GM18951 (cell line): ENCODE measurements around the gene PTPRN.
A peak's percentile ranks its signal among the peaks of the same experiment; 100 is the strongest.
"Not testable (repeated sequence)": the region's sequence is repeated elsewhere in the genome, so short reads cannot be mapped to it uniquely, and the experiment has no call there.

Experiments used
- POLR2A ChIP-seq: IDR thresholded peaks from 4 replicates; pipeline ENCODE4 v1.6.1; 2011; ENCODE audit warnings: mild to moderate bottlenecking; ENCODE audit not compliant: insufficient read length, insufficient read depth; ENCODE audit errors: extremely low read depth
- in situ Hi-C: fragments of 300-500 bp; cut with MboI; formaldehyde crosslinking; loops from one replicate; pipeline ENCODE4 v1.12.0; 2022; ENCODE audit warnings: low sequenced_read_pairs, mixed read lengths, inconsistent platforms; ENCODE audit not compliant: unreplicated experiment

Gene PTPRN

DNA sequence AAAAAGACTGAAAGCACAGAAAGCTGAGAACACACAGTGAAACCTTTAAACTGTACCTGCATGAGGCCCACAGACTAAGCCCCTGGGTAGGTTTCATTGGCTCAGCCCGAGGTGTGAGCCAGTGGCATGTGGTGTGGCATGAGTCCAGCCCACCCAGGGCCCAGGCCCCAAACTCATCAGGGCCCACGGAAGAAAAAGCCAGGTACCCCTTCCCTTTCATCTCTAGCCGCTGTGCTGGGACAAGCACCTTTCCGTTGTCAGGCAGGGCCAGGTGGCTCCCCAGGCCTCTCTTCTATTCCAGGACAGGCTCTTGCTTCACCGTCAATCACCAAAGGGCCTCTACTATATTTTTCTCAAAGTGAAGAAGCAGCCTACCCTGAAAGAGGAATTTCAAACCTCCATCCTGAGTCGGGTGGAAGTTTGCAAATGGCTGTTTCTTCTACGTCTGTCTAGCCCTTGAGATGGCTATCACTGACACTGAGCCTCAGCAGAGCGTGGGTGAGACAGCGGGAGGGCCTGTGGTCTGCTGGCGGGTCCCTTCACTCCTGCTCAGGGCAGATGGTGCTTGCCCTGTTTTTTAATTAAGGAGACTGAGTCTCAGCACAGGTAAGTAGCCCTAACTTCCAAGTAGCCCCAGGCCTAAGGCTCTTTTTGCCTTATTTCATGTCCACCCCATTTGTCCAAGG lies 21.5 kb downstream of the PTPRN start:
- no peak for TF ChIP-seq POLR2A
- in situ Hi-C loops: no loop called here

DNA sequence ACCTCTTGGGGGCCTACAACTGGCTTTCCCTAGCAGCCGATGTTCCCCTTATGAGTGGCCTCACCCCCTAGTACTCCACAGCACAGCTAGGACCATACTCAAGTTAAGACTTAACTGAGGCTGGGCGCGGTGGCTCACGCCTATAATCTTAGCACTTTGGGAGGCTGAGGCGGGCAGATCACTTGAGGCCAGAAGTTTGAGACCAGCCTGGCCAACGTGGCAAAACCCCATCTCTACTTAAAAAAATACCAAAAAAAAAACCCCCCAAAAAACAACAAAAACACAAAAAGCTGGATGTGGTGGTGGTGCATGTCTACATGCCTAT lies 22.1 kb downstream of the PTPRN start:
- in situ Hi-C loops: not testable (repeated sequence)

DNA sequence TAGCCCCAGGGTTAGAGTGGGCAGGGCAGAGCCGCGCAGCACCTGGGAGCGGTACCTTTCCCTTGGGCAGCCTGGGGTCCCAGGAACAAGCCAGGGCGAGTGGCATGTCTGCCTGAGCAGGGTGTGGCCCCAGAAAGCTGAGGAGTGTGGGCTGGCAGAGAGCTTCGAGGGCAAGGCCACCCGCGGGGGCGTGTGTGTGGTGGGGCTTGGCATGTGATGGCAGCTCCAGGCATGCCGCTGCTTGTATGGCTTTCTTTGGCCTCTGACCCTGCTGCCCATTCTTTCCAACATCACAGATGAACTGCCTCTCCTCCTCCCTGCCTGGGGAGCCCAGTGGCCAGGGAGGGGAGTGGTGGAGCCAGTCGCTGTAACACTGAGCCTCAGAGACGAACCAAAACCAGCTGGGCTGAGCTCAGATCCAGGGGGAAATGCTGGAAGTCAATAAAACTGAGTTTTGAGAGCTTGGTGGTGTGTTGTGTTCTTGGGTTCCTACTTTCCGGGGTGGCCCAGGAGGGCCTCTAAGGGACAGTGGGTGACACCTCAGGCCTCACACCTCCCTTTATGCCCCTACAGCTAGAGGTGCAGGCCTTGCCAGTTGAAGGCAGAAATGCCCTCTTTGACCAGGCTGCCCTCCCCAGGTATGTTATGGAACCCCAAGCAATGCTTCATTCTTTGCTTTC lies 22.6 kb downstream of the PTPRN start:
- TF ChIP-seq POLR2A: no peak
- in situ Hi-C loops: no loop called here

DNA sequence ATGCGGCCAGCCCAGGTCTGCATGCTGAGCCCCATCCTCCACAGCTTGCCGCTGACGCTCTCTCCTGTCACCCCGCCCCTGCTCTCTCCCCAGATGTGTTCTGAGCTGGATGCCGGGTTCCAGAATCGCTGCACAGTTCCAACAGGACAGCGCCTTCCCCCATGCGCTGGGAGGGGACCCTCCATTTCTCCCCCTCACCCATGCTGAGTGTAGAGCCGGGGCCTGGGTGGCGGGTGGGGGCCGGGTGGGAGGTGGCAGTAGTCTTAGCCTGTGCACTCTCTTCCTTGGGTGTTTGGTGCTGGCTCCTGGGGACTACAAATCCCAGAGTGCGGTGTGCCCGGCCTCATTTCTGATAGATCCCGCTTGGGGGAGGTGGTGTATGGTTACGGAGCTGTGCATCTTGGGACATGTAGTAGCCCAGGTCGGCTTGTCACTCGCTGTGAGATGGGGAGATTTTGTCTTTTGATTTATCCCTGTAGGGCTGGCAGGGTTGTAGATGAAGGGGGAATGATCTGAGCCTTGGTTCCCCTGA lies 23.2 kb downstream of the PTPRN start:
- no peak for TF ChIP-seq POLR2A
- in situ Hi-C loops: no loop called here

DNA sequence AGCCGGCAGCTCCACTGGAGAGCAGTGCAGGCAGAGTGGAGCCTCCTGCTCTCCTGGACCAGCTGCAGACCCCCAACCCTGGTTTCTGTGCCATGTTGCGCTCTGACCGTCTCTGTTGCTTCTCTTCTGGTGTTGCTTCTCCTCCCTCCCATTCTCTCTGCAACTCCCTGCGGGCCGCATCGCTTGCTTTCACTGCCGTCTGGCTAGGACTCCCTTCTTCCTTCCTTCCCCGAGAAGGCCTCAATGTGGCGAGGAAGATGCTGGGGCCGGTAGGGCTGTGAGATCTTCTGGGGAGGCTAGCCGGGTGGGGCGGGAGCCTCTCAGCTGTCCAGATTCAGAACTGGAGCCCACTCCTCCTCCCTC lies 23.8 kb downstream of the PTPRN start:
- no peak for TF ChIP-seq POLR2A

DNA sequence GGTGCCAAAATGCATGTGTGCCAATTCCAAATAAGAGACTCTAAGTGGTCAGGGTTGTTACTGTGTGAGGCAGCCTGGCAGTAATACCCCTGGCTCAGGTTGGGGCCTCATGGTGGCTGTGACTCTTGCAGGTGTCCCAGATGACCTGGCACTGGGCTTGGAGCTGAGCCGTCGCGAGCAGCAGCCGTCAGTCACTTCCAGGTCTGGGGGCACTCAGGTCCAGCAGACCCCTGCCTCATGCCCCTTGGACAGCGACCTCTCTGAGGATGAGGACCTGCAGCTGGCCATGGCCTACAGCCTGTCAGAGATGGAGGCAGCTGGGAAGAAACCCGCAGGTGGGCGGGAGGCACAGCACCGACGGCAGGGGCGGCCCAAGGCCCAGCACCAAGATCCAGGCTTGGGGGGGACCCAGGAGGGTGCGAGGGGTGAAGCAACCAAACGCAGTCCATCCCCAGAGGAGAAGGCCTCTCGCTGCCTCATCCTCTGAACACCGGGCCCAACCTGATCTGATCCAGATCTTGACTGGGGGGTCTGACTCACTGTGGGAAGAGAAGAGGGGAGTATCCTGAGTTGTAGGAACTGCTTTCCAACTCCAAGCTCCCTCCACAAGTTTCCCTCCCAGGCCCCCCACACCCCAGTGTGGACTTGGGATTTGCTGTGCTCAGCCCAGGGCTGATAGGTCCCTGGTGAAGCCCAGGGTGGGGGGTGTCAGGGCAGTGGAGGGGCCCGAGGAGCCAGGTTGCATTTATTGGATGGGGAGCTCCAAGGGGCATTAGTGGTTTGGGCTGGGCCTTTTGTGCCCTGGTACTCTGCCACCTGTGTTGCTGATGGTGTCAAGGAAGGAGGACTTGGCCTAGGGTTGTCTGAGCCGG lies 24.5 kb downstream of the PTPRN start:
- in situ Hi-C loops: no loop called here
- TF ChIP-seq POLR2A: no peak

More for the DNA sequence above, 23.8 kb downstream of the PTPRN start:
- in situ Hi-C loops: no loop called here

DNA sequence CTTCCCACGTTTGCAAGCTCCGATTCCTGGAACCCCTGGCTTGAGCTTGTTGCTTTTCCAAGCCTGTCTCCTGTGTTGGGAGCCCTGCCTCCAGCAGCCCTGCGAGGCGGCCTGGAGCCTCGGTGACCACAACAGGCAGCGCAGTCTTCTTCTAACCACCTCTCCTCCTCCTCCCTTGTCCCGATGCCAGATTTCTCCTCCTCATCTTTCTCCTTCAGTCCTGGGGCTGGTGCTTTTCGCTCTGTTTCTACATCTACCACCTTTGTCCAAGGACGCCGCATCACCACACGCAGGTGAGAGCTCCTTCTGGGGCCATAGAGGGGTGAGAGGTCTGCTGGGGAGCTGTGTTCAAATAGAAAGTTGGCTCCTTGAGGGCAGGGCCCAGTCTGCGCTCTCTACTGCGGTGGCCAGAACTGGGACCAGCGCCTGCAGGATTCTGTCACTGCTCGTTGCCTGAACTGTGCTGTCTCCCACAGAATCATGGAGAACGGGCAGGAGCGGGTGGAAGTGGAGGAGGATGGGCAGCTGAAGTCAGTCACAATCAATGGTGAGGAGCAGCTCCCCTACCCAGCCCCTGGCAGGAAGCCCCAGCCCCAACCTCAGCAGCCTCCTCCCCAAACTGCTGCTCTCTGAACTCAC lies 26.1 kb downstream of the PTPRN start:
- in situ Hi-C loops: no loop called here
- TF ChIP-seq POLR2A: no peak

DNA sequence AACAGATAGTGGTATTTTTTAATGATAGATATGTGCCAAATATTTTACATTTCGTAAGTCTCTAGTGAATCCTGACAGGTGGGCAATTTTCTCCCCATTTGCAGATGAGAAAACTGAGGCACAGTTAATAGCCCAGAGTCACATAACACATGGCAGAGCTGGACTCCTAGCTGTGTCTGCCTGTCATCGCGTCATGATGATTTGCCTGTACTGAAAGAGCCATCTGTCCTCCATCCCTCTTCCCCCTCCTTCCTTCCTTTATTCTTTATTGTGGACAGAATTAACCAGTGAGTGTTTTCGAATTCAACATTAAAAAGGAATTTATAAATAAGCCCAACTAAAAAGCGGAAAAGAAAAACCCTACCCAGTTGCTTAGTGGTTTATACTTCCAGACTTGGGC lies 26.8 kb downstream of the PTPRN start:
- TF ChIP-seq POLR2A: no peak
- in situ Hi-C loops: no loop called here

DNA sequence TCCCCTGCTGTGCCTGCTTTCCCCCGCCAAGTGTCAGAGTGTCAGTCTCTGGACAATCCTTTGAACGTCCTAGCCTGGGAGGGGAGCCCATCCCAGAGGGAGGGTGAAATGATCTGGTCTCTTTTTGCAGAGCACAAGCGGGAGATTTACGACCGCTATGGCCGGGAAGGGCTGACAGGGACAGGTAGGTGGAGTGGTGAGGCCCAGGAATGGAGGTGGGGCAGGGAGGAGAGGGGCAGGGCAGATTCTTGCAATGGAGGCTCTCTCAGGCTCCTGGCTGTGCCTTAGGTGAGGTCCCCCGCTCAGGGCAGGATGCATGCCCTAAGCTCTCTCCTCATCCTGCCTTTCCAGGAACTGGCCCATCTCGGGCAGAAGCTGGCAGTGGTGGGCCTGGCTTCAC lies 27.6 kb downstream of the PTPRN start:
- in situ Hi-C loops: no loop called here
- TF ChIP-seq POLR2A: no peak

DNA sequence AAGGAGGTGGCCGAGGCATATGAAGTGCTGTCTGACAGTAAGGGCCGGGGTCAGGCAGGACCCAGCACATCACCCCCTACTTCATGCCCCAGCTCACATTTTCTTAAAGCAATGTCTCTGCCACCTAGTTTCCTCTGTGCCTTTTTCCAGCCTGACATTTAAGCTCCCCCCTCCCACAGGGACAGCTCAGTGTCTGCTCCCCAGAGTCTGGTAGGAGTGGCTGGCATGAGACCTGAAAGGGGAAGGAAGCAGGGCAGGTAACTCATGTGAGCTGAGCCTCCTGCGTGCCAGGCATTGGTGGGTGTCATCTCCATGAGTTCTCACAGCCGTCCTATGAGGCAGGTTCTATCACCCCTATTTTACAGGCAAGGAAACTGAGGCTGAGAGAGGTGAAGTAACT lies 28.6 kb downstream of the PTPRN start:
- TF ChIP-seq POLR2A: no peak
- in situ Hi-C loops: no loop called here

DNA sequence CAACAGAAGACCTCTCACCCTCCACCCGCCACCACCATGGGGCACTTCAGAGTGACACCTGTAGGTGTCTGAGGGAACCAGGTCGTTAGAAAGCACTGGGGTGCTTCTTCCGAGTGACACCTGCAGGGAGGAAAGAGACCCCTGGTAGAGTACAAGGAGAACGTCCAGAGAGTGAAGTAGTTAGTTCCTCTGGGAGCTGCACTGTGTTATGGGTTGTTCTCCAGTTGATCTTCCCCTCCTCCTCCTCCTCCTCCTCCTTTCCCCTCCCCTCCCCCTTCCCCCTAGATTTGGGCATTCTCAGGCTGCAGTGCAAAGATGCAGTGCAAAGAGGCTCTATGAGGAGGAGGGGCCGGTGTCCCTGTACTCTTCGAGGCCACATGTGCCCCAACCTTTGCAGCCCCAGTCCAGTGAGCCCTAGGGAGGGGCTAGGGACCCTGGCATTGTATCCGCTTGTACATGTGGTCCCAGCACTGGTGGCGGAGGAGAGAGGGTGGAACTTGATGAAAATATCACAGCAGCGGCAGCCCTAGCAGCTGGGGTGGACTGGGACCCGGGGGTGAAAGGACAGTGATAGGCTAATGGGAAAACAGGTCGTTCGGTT lies 29.2 kb downstream of the PTPRN start:
- in situ Hi-C loops: no loop called here
- no peak for TF ChIP-seq POLR2A

DNA sequence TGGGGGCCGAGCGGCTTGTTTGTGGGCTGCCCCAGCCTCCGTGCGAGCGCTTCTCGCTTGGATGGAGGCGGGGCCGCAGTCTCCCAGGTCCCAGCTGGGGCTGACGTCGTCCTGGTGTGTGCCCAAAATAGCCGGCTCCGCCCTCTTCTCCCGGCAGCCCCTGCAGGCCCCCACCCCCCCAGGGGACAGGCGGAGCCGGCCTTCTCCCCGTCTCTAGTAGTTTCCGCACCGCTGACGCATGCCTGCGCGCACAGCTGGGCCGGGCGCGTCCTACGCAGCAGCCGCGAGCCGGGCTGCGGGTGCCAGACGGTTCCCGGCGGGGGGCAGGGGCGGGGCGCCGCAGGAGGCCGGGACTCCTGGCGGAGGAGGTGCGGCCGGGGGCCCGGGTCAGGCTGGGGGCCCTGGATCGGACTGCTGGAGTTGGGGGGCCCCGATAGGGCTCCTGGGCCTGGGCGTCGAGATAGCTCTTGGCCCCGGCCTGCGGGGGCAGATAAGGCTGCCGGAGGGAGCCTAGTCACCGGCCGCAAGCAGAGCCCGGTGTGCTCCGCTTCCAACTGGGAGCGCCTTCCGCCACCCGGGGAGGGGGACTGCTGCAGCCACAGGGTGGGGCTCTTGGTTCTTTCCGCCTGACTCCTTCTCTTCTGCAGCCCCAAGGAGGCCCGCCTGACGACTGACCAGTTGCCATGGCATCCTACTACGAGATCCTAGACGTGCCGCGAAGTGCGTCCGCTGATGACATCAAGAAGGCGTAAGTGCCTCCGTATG lies 29.9 kb downstream of the PTPRN start, which contains the start of gene DNAJB2:
DNAJB2 (plus strand) TSS at position 216 of the 765 bp plus-strand sequence; CDS start at position 684, 468 bp downstream.
- peak; percentile 94 for TF ChIP-seq POLR2A
- in situ Hi-C loops: no loop called here
